Brain pericyte (primary cell): ENCODE measurements around the gene ANGEL1.

Experiments used
- DNase-seq: peaks from one replicate; pipeline ENCODE4 v3.0.0-alpha.2; 2012; ENCODE audit warnings: low read depth, low spot score

Gene ANGEL1

GRCh38 chr14:76820700-76821099, 8.0 kb upstream of the ANGEL1 start:
- DNase-seq: no peak

GRCh38 chr14:76814726-76815645, 2.3 kb upstream of the ANGEL1 start:
- DNase-seq: no peak

- DNase-seq: no peak
Measured at GRCh38 chr14:76812093-76812421, 625 bp downstream of the ANGEL1 start.

- DNase-seq: no peak
Measured at GRCh38 chr14:76811561-76811960, 1.1 kb downstream of the ANGEL1 start.

GRCh38 chr14:76810953-76811400, 1.7 kb downstream of the ANGEL1 start:
- DNase-seq: no peak

- no peak for DNase-seq
Measured at GRCh38 chr14:76810525-76810924, 2.2 kb downstream of the ANGEL1 start.

- DNase-seq: no peak
Measured at GRCh38 chr14:76808990-76809389, 3.7 kb downstream of the ANGEL1 start.

- DNase-seq: no peak
Measured at GRCh38 chr14:76808011-76808410, 4.7 kb downstream of the ANGEL1 start.

- DNase-seq: no peak
Measured at GRCh38 chr14:76806446-76806845, 6.2 kb downstream of the ANGEL1 start.

- DNase-seq: no peak
Measured at GRCh38 chr14:76793956-76794355, 18.7 kb downstream of the ANGEL1 start.

GRCh38 chr14:76793324-76793723, 19.4 kb downstream of the ANGEL1 start:
- DNase-seq: no peak

GRCh38 chr14:76792422-76792821, 20.3 kb downstream of the ANGEL1 start:
- no peak for DNase-seq

GRCh38 chr14:76786601-76787000, 26.1 kb downstream of the ANGEL1 start:
- DNase-seq: no peak

GRCh38 chr14:76784881-76785280, 27.8 kb downstream of the ANGEL1 start:
- DNase-seq: peak; percentile 45

- no peak for DNase-seq
Measured at GRCh38 chr14:76784266-76784874, 28.3 kb downstream of the ANGEL1 start.

GRCh38 chr14:76782885-76783566, 29.7 kb downstream of the ANGEL1 start:
- DNase-seq: no peak

- DNase-seq: no peak
Measured at GRCh38 chr14:76782115-76782884, 30.4 kb downstream of the ANGEL1 start.

- no peak for DNase-seq
Measured at GRCh38 chr14:76781648-76782051, 31.0 kb downstream of the ANGEL1 start.

- DNase-seq: no peak
Measured at GRCh38 chr14:76780875-76781647, 31.6 kb downstream of the ANGEL1 start.

GRCh38 chr14:76780360-76780759, 32.3 kb downstream of the ANGEL1 start:
- DNase-seq: no peak

- no peak for DNase-seq
Measured at GRCh38 chr14:76780058-76780345, 32.7 kb downstream of the ANGEL1 start.
